HCT116 (cell line): ENCODE results near the gene OS9. TPM values are rescaled to one million over a fixed set of nuclear protein-coding genes. Genes with fewer than 3 reads are reported as not detected.
A peak's percentile ranks its signal among the peaks of the same experiment; 100 is the strongest.

Experiments
- ATAC-seq: fragments of 200-7000 bp; cut with Tn5 transposase; 2 replicates; pipeline ENCODE4 v1.9.1; 2020; ENCODE audit warnings: mild to moderate bottlenecking, moderate library complexity
- BruUV-seq: library from RNA; stranded (reverse); fragments of 400-500 nt; replicated peaks from 2 replicates; lab custom pipeline; 2021; lab: Mats Ljungman, UMichigan
- CTCF ChIA-PET: fragments of 300-600 bp; sonication (Branson Sonifier 250); formaldehyde crosslinking; loops from one replicate; lab custom pipeline; 2021; ENCODE audit warnings: antibody characterized with exemption; lab: Charles Lee
- POLR2A ChIA-PET: fragments of 300-600, 350-600 bp; sonication (Branson Sonifier 250); formaldehyde crosslinking; loops from one replicate; lab custom pipeline; 2021; ENCODE audit warnings: antibody characterized with exemption; lab: Charles Lee
- RAD21 ChIA-PET, 2 experiments: fragments of 300-600 bp; sonication (Branson Sonifier 250); formaldehyde crosslinking; loops; one replicate each; lab custom pipeline; 2023; ENCODE audit warnings: low total read pairs in 2 of 2; ENCODE audit not compliant: uncharacterized antibody in 2 of 2, unreplicated experiment in 2 of 2, low non-redundant PET in 1 of 2; lab: Charles Lee
- DNase-seq: peaks from one replicate; pipeline ENCODE4 v3.0.0-alpha.2; 2010; ENCODE audit warnings: low read depth, low spot score
- H2AFZ ChIP-seq: fragments of 200-600 bp; shearing (Covaris generic), sonication (generic); 2 replicates; pipeline ENCODE4 v1.6.1; 2017; ENCODE audit warnings: low read depth, mixed run types, mixed read lengths, antibody characterized with exemption, low read length; ENCODE audit not compliant: poor library complexity, severe bottlenecking
- H3K27ac ChIP-seq: 2 replicates; pipeline ENCODE4 v1.5.1; 2012; ENCODE audit warnings: low read depth, low read length
- H3K27me3 ChIP-seq: fragments of 200-600 bp; sonication (generic); 2 replicates; pipeline ENCODE4 v1.6.1; 2016; ENCODE audit warnings: mixed run types, low read length, mixed read lengths; ENCODE audit not compliant: insufficient read depth
- H3K36me3 ChIP-seq, 2 experiments: fragments of 200-500 bp in 1 of 2; fragments of 200-600 bp in 1 of 2; sonication (Bioruptor generic) in 1 of 2; sonication (generic) in 1 of 2; 2 replicates each; pipeline versions ENCODE4 v1.5.1 to v1.6.1; 2014 to 2016; ENCODE audit warnings: low read length in 2 of 2, inconsistent platforms in 1 of 2, mixed read lengths in 1 of 2, mixed run types in 1 of 2; ENCODE audit not compliant: insufficient read depth in 2 of 2, control insufficient read depth in 1 of 2
- H3K4me1 ChIP-seq, 2 experiments: fragments of 200-600 bp in 1 of 2; sonication (generic) in 1 of 2; 2 replicates each; pipeline versions ENCODE4 v1.5.1 to v1.6.1; 2012 to 2017; ENCODE audit warnings: low read length in 2 of 2, inconsistent platforms in 1 of 2, mild to moderate bottlenecking in 1 of 2, mixed read lengths in 1 of 2, mixed run types in 1 of 2, moderate library complexity in 1 of 2; ENCODE audit not compliant: insufficient read depth in 2 of 2, control insufficient read depth in 1 of 2
- H3K4me2 ChIP-seq: fragments of 200-600 bp; sonication (generic); 2 replicates; pipeline ENCODE4 v1.6.1; 2017; ENCODE audit warnings: mixed run types, low read length, mixed read lengths
- H3K4me3 ChIP-seq, 2 experiments: fragments of 200-600 bp in 1 of 2; sonication (generic) in 1 of 2; replicated peaks in 1 of 2; 2 replicates each; pipeline ENCODE4 v1.5.1; 2011 to 2016; ENCODE audit warnings: low read length in 2 of 2, control low read depth in 1 of 2, low read depth in 1 of 2, mild to moderate bottlenecking in 1 of 2, mixed read lengths in 1 of 2, mixed run types in 1 of 2
- H3K79me2 ChIP-seq: fragments of 200-600 bp; sonication (generic); 2 replicates; pipeline ENCODE4 v1.6.1; 2017; ENCODE audit warnings: mild to moderate bottlenecking, mixed run types, low read length, moderate library complexity, mixed read lengths; ENCODE audit not compliant: insufficient read depth
- H3K9ac ChIP-seq: fragments of 200-600 bp; sonication (generic); 2 replicates; pipeline ENCODE4 v1.6.1; 2016; ENCODE audit warnings: low read length, mixed read lengths
- H3K9me2 ChIP-seq: fragments of 200-600 bp; sonication (generic), shearing (Covaris generic); 2 replicates; pipeline ENCODE4 v1.6.1; 2017; ENCODE audit warnings: mixed run types, mild to moderate bottlenecking, moderate library complexity; ENCODE audit not compliant: insufficient read depth
- H3K9me3 ChIP-seq, 2 experiments: fragments of 200-500 bp in 1 of 2; fragments of 200-600 bp in 1 of 2; sonication (Bioruptor generic) in 1 of 2; sonication (generic) in 1 of 2; 2 replicates each; pipeline ENCODE4 v1.6.1; 2014 to 2017; ENCODE audit warnings: low read length in 2 of 2, mixed read lengths in 2 of 2, inconsistent platforms in 1 of 2, low read depth in 1 of 2, mild to moderate bottlenecking in 1 of 2, mixed run types in 1 of 2, moderate library complexity in 1 of 2; ENCODE audit not compliant: control insufficient read depth in 1 of 2, insufficient read depth in 1 of 2
- H4K20me1 ChIP-seq: fragments of 200-600 bp; sonication (generic), shearing (Covaris generic); 2 replicates; pipeline ENCODE4 v1.6.1; 2017; ENCODE audit warnings: mixed run types, mild to moderate bottlenecking, moderate library complexity; ENCODE audit not compliant: insufficient read depth
- EZH2phosphoT487 ChIP-seq: fragments of 200-600 bp; IDR thresholded peaks from 2 replicates; pipeline ENCODE4 v1.6.1; 2018; ENCODE audit warnings: antibody characterized with exemption, borderline replicate concordance
- SP1 ChIP-seq: IDR thresholded peaks from 2 replicates; pipeline ENCODE4 v1.6.1; 2012; ENCODE audit warnings: low read depth
- ZNF274 ChIP-seq: fragments of 200-500 bp; sonication (Bioruptor generic); IDR thresholded peaks from 2 replicates; pipeline ENCODE4 v1.6.1; 2014; ENCODE audit warnings: mild to moderate bottlenecking, low read depth, low read length, inconsistent platforms
- intact Hi-C: fragments of 100-400 bp; cut with micrococcal nuclease; formaldehyde crosslinking; loops from 2 replicates; pipeline ENCODE4 v1.10.0; 2022
- total RNA-seq: library from RNA; stranded (reverse); gene quantifications from one replicate; pipeline ENCODE4 v1.2.1, GENCODE V29; 2021; ENCODE audit not compliant: unreplicated experiment
- TF ChIP-seq, protein P1 (sequence below): IDR thresholded peaks from 2 replicates; pipeline ENCODE4 v1.6.1; 2011; ENCODE audit warnings: mild to moderate bottlenecking, low read length, moderate library complexity; ENCODE audit not compliant: insufficient replicate concordance; ENCODE audit errors: extremely low read depth
- TF ChIP-seq, protein P2 (sequence below): IDR thresholded peaks from 2 replicates; pipeline ENCODE4 v1.6.1; 2012
- TF ChIP-seq, protein P3 (sequence below): IDR thresholded peaks from 2 replicates; pipeline ENCODE4 v1.6.1; 2012; ENCODE audit warnings: low read depth

The OS9 gene
- total RNA-seq, 1 experiment from 2014 or later: 98.4 TPM

DNA sequence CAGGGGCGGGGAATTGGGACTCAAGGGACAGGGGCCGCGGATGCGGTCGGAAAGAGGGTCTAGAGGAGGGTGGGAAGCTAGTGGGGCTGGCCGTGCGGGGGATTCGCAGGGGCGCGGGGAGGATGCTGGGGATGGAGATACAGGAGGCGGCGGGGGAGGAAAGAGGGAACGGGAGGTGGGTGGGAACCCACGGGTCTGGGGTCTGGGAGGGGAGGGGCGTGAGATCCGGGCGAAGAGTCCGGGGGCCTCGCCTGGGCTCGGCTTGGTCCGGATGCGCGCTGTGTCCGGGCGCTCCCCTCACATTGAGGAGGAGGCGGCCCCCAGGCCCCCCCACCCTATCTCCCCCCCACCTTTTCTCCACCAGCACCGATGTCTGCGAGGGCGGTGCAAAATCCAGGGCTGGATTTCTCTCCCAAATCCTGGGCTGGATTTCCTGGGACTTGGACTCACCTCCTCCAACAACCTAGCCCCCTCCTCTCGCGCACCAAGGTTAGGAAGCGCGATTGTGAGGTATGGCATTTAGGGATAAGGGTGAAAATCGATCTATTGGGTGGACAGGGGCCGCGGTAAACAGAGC, 44.8 kb downstream of the OS9 start, which contains the start of gene AGAP2:
Gene AGAP2, minus strand, starts transcription at position 82 of the 577 bp plus-strand sequence. CDS start 496 bp downstream, outside the sequence.
- Histone ChIP-seq H3K4me3 (no peak within 1 kb of the TSS), H3K27ac (no peak within 1 kb of the TSS), H4K20me1 (no peaks in the 10 kb centered on the region), H3K79me2 (no peaks in the 10 kb centered on the region), H3K36me3 (peaks cover 0 to 2% of the 10 kb centered on the region in 2 experiments; a peak in 1 of 4 replicates), H2AFZ (no peak within 1 kb of the TSS), H3K4me2 (no peak within 1 kb of the TSS), H3K9me2 (no peaks in the 10 kb centered on the region), H3K9me3 (no peaks in the 10 kb centered on the region), H3K4me1 (peaks cover 8 to 20% of the 10 kb centered on the region in 2 experiments; a peak in 3 of 4 replicates), H3K27me3 (no peaks in the 10 kb centered on the region), H3K9ac (no peak within 1 kb of the TSS)
- ChIA-PET POLR2A (no interaction called here), RAD21 (no interaction called here), CTCF (no interaction called here)
- no peak for ATAC-seq
- intact Hi-C loops: no loop called here
- no peak for DNase-seq
- peak; percentile 11; the same call in 1 of the 2 replicates for TF ChIP-seq SP1
- TF ChIP-seq, protein P1, sequence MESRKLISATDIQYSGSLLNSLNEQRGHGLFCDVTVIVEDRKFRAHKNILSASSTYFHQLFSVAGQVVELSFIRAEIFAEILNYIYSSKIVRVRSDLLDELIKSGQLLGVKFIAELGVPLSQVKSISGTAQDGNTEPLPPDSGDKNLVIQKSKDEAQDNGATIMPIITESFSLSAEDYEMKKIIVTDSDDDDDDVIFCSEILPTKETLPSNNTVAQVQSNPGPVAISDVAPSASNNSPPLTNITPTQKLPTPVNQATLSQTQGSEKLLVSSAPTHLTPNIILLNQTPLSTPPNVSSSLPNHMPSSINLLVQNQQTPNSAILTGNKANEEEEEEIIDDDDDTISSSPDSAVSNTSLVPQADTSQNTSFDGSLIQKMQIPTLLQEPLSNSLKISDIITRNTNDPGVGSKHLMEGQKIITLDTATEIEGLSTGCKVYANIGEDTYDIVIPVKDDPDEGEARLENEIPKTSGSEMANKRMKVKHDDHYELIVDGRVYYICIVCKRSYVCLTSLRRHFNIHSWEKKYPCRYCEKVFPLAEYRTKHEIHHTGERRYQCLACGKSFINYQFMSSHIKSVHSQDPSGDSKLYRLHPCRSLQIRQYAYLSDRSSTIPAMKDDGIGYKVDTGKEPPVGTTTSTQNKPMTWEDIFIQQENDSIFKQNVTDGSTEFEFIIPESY: no peak
- no TSS peak for BruUV-seq

DNA sequence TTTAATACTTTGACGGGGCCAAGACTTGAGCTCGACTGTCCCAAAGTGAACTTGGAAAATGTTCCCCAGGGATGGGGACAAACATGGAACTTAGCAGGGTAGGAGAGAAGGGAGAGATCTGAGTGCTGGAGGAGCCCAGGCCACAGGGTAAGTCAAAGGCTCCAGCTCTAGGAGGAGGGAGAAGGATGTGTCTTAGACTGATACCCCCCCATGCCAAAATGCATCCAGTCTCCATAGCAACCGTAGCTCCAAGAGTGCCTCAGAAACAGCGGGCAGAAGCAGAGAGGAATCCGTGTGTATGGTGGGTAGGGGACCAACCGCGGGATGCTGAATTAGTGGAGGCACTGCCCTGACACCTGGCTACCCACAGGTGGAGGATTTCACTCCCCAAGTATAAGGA, 45.5 kb downstream of the OS9 start:
- no TSS peak for BruUV-seq
- ChIA-PET POLR2A (no interaction called here), CTCF (no interaction called here), RAD21 (no interaction called here)
- Histone ChIP-seq H3K9ac (no peak overlapping the region), H2AFZ (no peak overlapping the region), H3K4me3 (no peak overlapping the region), H3K79me2 (no peaks in the 10 kb centered on the region), H3K27ac (no peak overlapping the region), H4K20me1 (no peaks in the 10 kb centered on the region), H3K4me2 (no peak overlapping the region), H3K4me1 (peaks cover 10 to 26% of the 10 kb centered on the region in 2 experiments; a peak in 3 of 4 replicates), H3K9me2 (no peaks in the 10 kb centered on the region), H3K9me3 (no peaks in the 10 kb centered on the region), H3K36me3 (peaks cover 0 to under 1% of the 10 kb centered on the region in 2 experiments; a peak in 1 of 4 replicates), H3K27me3 (no peaks in the 10 kb centered on the region)
- intact Hi-C loops: no loop called here
- ATAC-seq (no peak), DNase-seq (no peak)
- no peak for TF ChIP-seq ZNF274
- no peak for TF ChIP-seq EZH2phosphoT487
- TF ChIP-seq, protein P1: no peak
- TF ChIP-seq, protein P2, sequence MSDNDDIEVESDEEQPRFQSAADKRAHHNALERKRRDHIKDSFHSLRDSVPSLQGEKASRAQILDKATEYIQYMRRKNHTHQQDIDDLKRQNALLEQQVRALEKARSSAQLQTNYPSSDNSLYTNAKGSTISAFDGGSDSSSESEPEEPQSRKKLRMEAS: no peak
- TF ChIP-seq, protein P3, sequence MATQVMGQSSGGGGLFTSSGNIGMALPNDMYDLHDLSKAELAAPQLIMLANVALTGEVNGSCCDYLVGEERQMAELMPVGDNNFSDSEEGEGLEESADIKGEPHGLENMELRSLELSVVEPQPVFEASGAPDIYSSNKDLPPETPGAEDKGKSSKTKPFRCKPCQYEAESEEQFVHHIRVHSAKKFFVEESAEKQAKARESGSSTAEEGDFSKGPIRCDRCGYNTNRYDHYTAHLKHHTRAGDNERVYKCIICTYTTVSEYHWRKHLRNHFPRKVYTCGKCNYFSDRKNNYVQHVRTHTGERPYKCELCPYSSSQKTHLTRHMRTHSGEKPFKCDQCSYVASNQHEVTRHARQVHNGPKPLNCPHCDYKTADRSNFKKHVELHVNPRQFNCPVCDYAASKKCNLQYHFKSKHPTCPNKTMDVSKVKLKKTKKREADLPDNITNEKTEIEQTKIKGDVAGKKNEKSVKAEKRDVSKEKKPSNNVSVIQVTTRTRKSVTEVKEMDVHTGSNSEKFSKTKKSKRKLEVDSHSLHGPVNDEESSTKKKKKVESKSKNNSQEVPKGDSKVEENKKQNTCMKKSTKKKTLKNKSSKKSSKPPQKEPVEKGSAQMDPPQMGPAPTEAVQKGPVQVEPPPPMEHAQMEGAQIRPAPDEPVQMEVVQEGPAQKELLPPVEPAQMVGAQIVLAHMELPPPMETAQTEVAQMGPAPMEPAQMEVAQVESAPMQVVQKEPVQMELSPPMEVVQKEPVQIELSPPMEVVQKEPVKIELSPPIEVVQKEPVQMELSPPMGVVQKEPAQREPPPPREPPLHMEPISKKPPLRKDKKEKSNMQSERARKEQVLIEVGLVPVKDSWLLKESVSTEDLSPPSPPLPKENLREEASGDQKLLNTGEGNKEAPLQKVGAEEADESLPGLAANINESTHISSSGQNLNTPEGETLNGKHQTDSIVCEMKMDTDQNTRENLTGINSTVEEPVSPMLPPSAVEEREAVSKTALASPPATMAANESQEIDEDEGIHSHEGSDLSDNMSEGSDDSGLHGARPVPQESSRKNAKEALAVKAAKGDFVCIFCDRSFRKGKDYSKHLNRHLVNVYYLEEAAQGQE: no peak
